B cell (primary cell): ENCODE measurements around the gene LYPLAL1. TPM values are rescaled to one million over a fixed set of nuclear protein-coding genes. Genes with fewer than 3 reads are reported as not detected.

Experiments used
- ATAC-seq: fragments of 200-7000 bp; cut with Tn5 transposase; one replicate; pipeline ENCODE4 v1.10.0; 2021; ENCODE audit warnings: low read depth, mild to moderate bottlenecking, moderate number of reproducible peaks, moderate library complexity
- CTCF ChIA-PET: fragments of 350-600 bp; sonication (Branson Sonifier 250); formaldehyde crosslinking; loops from one replicate; lab custom pipeline; 2021; ENCODE audit warnings: antibody characterized with exemption, inconsistent platforms; lab: Charles Lee
- POLR2A ChIA-PET: fragments of 350-600 bp; sonication (Branson Sonifier 250); formaldehyde crosslinking; loops from one replicate; lab custom pipeline; 2021; ENCODE audit warnings: antibody characterized with exemption; lab: Charles Lee
- DNase-seq: peaks from one replicate; pipeline ENCODE4 v3.0.0; 2013
- H2AFZ ChIP-seq: 2 replicates; pipeline ENCODE4 v1.6.1; 2012; ENCODE audit warnings: mild to moderate bottlenecking, low read depth, low read length; ENCODE audit not compliant: insufficient read depth, poor library complexity, severe bottlenecking
- H3K27ac ChIP-seq, 2 donors: 1 replicate in 1 of 2; 2 replicates in 1 of 2; pipeline ENCODE4 v1.5.1; 2012 to 2013; ENCODE audit warnings: low read length in 2 of 2, mild to moderate bottlenecking in 2 of 2, moderate library complexity in 1 of 2
- H3K27me3 ChIP-seq, 4 experiments: fragments of 200-600 bp in 1 of 4; sonication (generic) in 1 of 4; replicated peaks in 1 of 4; 1 replicate in 2 of 4; 2 replicates in 2 of 4; pipeline versions ENCODE4 v1.6.1 to v1.7.0; 2013 to 2016; ENCODE audit warnings: low read length in 3 of 4, mild to moderate bottlenecking in 2 of 4, mixed read lengths in 1 of 4, moderate library complexity in 1 of 4; ENCODE audit not compliant: insufficient read depth in 4 of 4, control insufficient read depth in 3 of 4; ENCODE audit errors: control extremely low read depth in 1 of 4
- H3K36me3 ChIP-seq, 2 experiments: replicated peaks in 1 of 2; 1 replicate in 1 of 2; 2 replicates in 1 of 2; pipeline versions ENCODE4 v1.6.1 to v1.7.1; 2013; ENCODE audit warnings: low read length in 1 of 2; ENCODE audit not compliant: insufficient read depth in 2 of 2, control insufficient read depth in 1 of 2; ENCODE audit errors: control extremely low read depth in 1 of 2, extremely low read depth in 1 of 2
- H3K4me1 ChIP-seq, 2 donors: fragments of 200-600 bp in 1 of 2; sonication (generic) in 1 of 2; 1 replicate in 1 of 2; 2 replicates in 1 of 2; pipeline versions ENCODE4 v1.5.1 to v1.6.1; 2013 to 2017; ENCODE audit warnings: low read length in 2 of 2; ENCODE audit not compliant: control insufficient read depth in 2 of 2, insufficient read depth in 2 of 2
- H3K4me2 ChIP-seq: replicated peaks from 2 replicates; pipeline ENCODE3; 2012; ENCODE audit warnings: mild to moderate bottlenecking, low read depth, low read length; ENCODE audit not compliant: poor library complexity, severe bottlenecking
- H3K4me3 ChIP-seq, 5 experiments: fragments of 200-600 bp in 1 of 5; sonication (generic) in 1 of 5; 1 replicate in 3 of 5; 2 replicates in 2 of 5; pipeline versions ENCODE4 v1.5.1 to v1.7.0; 2011 to 2016; ENCODE audit warnings: low read length in 4 of 5, mild to moderate bottlenecking in 4 of 5, low read depth in 2 of 5, control low read depth in 1 of 5, moderate library complexity in 1 of 5; ENCODE audit not compliant: insufficient read depth in 1 of 5; ENCODE audit errors: control extremely low read depth in 1 of 5, extremely low read depth in 1 of 5
- H3K79me2 ChIP-seq: fragments of 200-600 bp; sonication (generic); one replicate; pipeline ENCODE4 v1.6.0; 2016; ENCODE audit warnings: low read length; ENCODE audit not compliant: control insufficient read depth, insufficient read depth
- H3K9ac ChIP-seq: fragments of 200-600 bp; sonication (generic); 2 replicates; pipeline ENCODE4 v1.6.1; 2017; ENCODE audit warnings: mild to moderate bottlenecking, low read length, moderate library complexity
- H3K9me3 ChIP-seq, 3 donors: one replicate each; pipeline versions ENCODE4 v1.6.1 to v1.7.1; 2013; ENCODE audit warnings: low read length in 2 of 3; ENCODE audit not compliant: control insufficient read depth in 2 of 3, insufficient read depth in 1 of 3; ENCODE audit errors: control extremely low read depth in 1 of 3
- H4K20me1 ChIP-seq: 2 replicates; pipeline ENCODE4 v1.6.0; 2012; ENCODE audit warnings: mild to moderate bottlenecking, low read length; ENCODE audit not compliant: insufficient read depth, control insufficient read depth, poor library complexity, severe bottlenecking
- H3K27ac Mint-ChIP-seq: one replicate; pipeline ENCODE4 v1.8.0; 2021; ENCODE audit warnings: mixed read lengths
- H3K27me3 Mint-ChIP-seq: one replicate; pipeline ENCODE4 v1.8.0; 2021; ENCODE audit warnings: mixed read lengths
- H3K4me1 Mint-ChIP-seq: one replicate; pipeline ENCODE4 v1.8.0; 2021; ENCODE audit warnings: mixed read lengths
- H3K4me3 Mint-ChIP-seq: one replicate; pipeline ENCODE4 v1.8.0; 2021; ENCODE audit warnings: mixed read lengths
- H3K9me3 Mint-ChIP-seq: one replicate; pipeline ENCODE4 v1.8.0; 2022; ENCODE audit warnings: mixed read lengths; ENCODE audit not compliant: insufficient read depth
- CTCF ChIP-seq: fragments of 200-600 bp; IDR thresholded peaks from one replicate; pipeline ENCODE4 v1.8.0; 2022; ENCODE audit warnings: antibody characterized with exemption, mild to moderate bottlenecking
- EZH2 ChIP-seq: IDR thresholded peaks from 2 replicates; pipeline ENCODE4 v1.6.1; 2012; ENCODE audit warnings: borderline replicate concordance, low read depth, mild to moderate bottlenecking, moderate library complexity, low read length; ENCODE audit not compliant: insufficient read depth, poor library complexity, severe bottlenecking
- WGBS: methylation state at CpG from one replicate; pipeline ENCODE4 v1.1.5; 2013; ENCODE audit warnings: missing lambda C conversion rate; ENCODE audit not compliant: insufficient coverage; 5-methylcytosine and 5-hydroxymethylcytosine counted together
- intact Hi-C: fragments of 100-400 bp; cut with micrococcal nuclease; formaldehyde crosslinking; loops from one replicate; pipeline ENCODE4 v1.10.0; 2022
- polyA plus RNA-seq: library from polyadenylated mRNA; depleted of rRNA; stranded (reverse); fragments of >200 nt; gene quantifications from 2 replicates; pipeline ENCODE4 v1.2.3, GENCODE V29; 2012
- total RNA-seq, 2 donors: library from RNA; stranded (reverse); fragments of 120-200 nt in 1 of 2; gene quantifications; 1 replicate in 1 of 2; 2 replicates in 1 of 2; pipeline versions ENCODE4 v1.2.3 to v1.2.4, GENCODE V29; 2013 to 2022

The LYPLAL1 gene
- total and polyA plus RNA-seq, 2 donors (not counting 1 experiment from before 2014, with no cell fraction given), result 27.0 to 65.4 TPM

DNA sequence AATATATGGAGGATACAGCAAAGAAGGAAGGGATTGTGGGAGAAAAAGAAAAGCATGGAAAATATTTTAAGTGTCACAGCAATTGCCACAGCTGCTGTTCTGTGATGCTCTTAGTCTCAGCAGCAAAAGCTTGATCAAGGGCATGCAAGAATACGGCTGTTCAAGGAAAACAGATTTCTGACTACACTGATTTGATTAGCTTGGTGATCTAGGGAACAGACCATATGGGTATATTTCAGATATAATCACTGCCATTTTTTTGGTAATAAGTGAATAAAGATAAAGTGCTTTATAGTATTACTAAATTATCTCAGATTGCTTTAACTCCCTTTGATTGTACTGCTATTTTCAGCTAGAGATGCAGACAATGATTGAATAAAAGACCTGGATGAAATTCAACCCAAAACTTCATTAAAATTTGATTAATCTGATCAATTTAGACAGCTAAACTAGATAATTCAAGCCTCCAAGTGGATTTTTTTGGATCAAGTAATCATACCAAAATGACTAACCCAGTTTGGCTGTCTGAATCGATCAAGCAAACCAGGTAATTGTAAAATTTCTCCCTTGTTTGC is 33.3 kb upstream of the LYPLAL1 start:
- Mint-ChIP-seq H3K4me3 (no peak overlapping the region), H3K4me1 (peaks cover 9% of the 10 kb centered on the region), H3K27me3 (no peaks in the 10 kb centered on the region), H3K9me3 (no peaks in the 10 kb centered on the region), H3K27ac (no peak overlapping the region)
- H3K9ac ChIP-seq, result no peak overlapping the region
- ChIA-PET POLR2A (no interaction called here), CTCF (no interaction called here)
- ATAC-seq (no peak), DNase-seq (no peak)
- H3K27me3 ChIP-seq, result no peaks in the 10 kb centered on the region
- no peak overlapping the region for H3K27ac ChIP-seq
- H4K20me1 ChIP-seq, result no peaks in the 10 kb centered on the region
- H3K4me1 ChIP-seq, result no peaks in the 10 kb centered on the region
- no CpG with 5 or more reads among the region's 2 CpGs for WGBS
- H2AFZ ChIP-seq, result no peak overlapping the region
- intact Hi-C loops, result no loop called here
- no peak overlapping the region for H3K4me3 ChIP-seq
- no peaks in the 10 kb centered on the region for H3K79me2 ChIP-seq
- peaks cover 0 to 1% (median 0%) of the 10 kb centered on the region in 3 donors for H3K9me3 ChIP-seq
- H3K36me3 ChIP-seq, result no peaks in the 10 kb centered on the region
- no peak for TF ChIP-seq CTCF
- no peak overlapping the region for H3K4me2 ChIP-seq

DNA sequence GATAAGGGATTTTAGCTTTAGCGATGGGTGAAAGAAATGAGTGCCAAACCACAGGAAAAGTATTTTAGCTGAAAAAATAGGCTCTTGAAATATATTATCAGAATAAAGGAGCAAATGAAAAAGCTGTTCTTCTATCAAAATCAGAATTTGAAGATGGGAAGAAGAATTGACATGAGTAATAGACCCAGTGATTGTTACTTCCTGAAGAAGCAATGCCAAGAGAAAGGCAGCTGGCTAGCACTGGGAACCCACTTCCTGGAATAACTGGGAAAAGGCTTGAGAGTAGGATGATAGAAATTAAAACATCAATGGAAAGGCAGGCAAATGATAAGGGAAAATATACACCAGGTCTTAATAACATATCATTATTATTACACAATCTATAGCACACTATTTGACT is 29.9 kb upstream of the LYPLAL1 start:
- Histone ChIP-seq H4K20me1 (no peaks in the 10 kb centered on the region), H3K4me1 (no peaks in the 10 kb centered on the region), H3K9me3 (peaks cover 0 to 1% (median 0%) of the 10 kb centered on the region in 3 donors), H3K27ac (no peak overlapping the region), H3K79me2 (no peaks in the 10 kb centered on the region), H3K27me3 (no peaks in the 10 kb centered on the region), H3K4me2 (no peak overlapping the region), H3K4me3 (no peak overlapping the region), H3K9ac (no peak overlapping the region), H3K36me3 (no peaks in the 10 kb centered on the region), H2AFZ (no peak overlapping the region)
- H3K4me1 Mint-ChIP-seq, result peaks cover 9% of the 10 kb centered on the region
- H3K27ac Mint-ChIP-seq, result peak overlapping the region; percentile 47
- H3K9me3 Mint-ChIP-seq, result no peaks in the 10 kb centered on the region
- no peak overlapping the region for H3K4me3 Mint-ChIP-seq
- ATAC-seq, result no peak
- H3K27me3 Mint-ChIP-seq, result no peaks in the 10 kb centered on the region
- POLR2A ChIA-PET, result no interaction called here
- intact Hi-C loops, result no loop called here
- no peak for DNase-seq
- TF ChIP-seq EZH2, result no peak
- no peak for TF ChIP-seq CTCF
- no CpG with 5 or more reads among the region's 1 CpG for WGBS
- CTCF ChIA-PET, result no interaction called here
